ENCODE measurements around the gene DPP7.
A peak's percentile ranks its signal among the peaks of the same experiment; 100 is the strongest.

DPP7 gene

GRCh38 chr9:137160054-137160425, 45.5 kb upstream of the DPP7 start:
- no peak for TF ChIP-seq CTCF (conservative IDR thresholded peaks at IDR 0.05; ENCODE audit: low read depth, low read length)
- DNase-seq (ENCODE audit: low read depth): no peak
- H3K4me3 ChIP-seq (ENCODE audit: low read depth, low read length): no peak overlapping the region

GRCh38 chr9:137159105-137160053, 44.8 kb upstream of the DPP7 start:
- H3K4me3 ChIP-seq (ENCODE audit: low read depth, low read length): no peak overlapping the region
- TF ChIP-seq CTCF (conservative IDR thresholded peaks at IDR 0.05; ENCODE audit: low read depth, low read length): no peak
- no peak for DNase-seq (ENCODE audit: low read depth)

- TF ChIP-seq CTCF (conservative IDR thresholded peaks at IDR 0.05; ENCODE audit: low read depth, low read length): no peak
- no peak overlapping the region for H3K4me3 ChIP-seq (ENCODE audit: low read depth, low read length)
- DNase-seq (ENCODE audit: low read depth): no peak
Observed at GRCh38 chr9:137158625-137159024, 44.1 kb upstream of the DPP7 start.

GRCh38 chr9:137157618-137158415, 43.3 kb upstream of the DPP7 start:
- no peak for DNase-seq (ENCODE audit: low read depth)
- no peak overlapping the region for H3K4me3 ChIP-seq (ENCODE audit: low read depth, low read length)
- no peak for TF ChIP-seq CTCF (conservative IDR thresholded peaks at IDR 0.05; ENCODE audit: low read depth, low read length)

GRCh38 chr9:137156567-137157375, 42.2 kb upstream of the DPP7 start:
- peak; percentile 51 for DNase-seq (ENCODE audit: low read depth)
- H3K4me3 ChIP-seq (ENCODE audit: low read depth, low read length): peak overlapping the region; percentile 43
- no peak for TF ChIP-seq CTCF (conservative IDR thresholded peaks at IDR 0.05; ENCODE audit: low read depth, low read length)

- no peak for TF ChIP-seq CTCF (conservative IDR thresholded peaks at IDR 0.05; ENCODE audit: low read depth, low read length)
- no peak overlapping the region for H3K4me3 ChIP-seq (ENCODE audit: low read depth, low read length)
- DNase-seq (ENCODE audit: low read depth): no peak
Observed at GRCh38 chr9:137152844-137153405, 38.4 kb upstream of the DPP7 start.
